GM12873 (cell line): ENCODE measurements around the gene GABARAPL1.

Experiments
- CTCF ChIP-seq: IDR thresholded peaks from 2 replicates; pipeline ENCODE4 v1.5.1; 2012; ENCODE audit warnings: low read depth, mild to moderate bottlenecking, moderate library complexity, low read length, control low read depth; ENCODE audit not compliant: insufficient read depth; ENCODE audit errors: missing control alignments

Gene GABARAPL1

GRCh38 chr12:10212739-10213131, at the start of gene GABARAPL1:
GABARAPL1 (plus strand) TSS chr12:10212877; CDS start chr12:10213130, 253 bp downstream.
- TF ChIP-seq CTCF, result no peak

GRCh38 chr12:10163084-10163483, 49.6 kb upstream of the GABARAPL1 start:
- TF ChIP-seq CTCF, result no peak

GRCh38 chr12:10165421-10165820, 47.3 kb upstream of the GABARAPL1 start:
- TF ChIP-seq CTCF, result no peak

GRCh38 chr12:10167599-10167998, 45.1 kb upstream of the GABARAPL1 start:
- no peak for TF ChIP-seq CTCF

GRCh38 chr12:10169104-10169503, 43.6 kb upstream of the GABARAPL1 start:
- TF ChIP-seq CTCF, result no peak

GRCh38 chr12:10170216-10170615, 42.5 kb upstream of the GABARAPL1 start:
- no peak for TF ChIP-seq CTCF

- no peak for TF ChIP-seq CTCF
Measured at GRCh38 chr12:10171973-10172728, 40.5 kb upstream of the GABARAPL1 start, which contains the start of gene OLR1. OLR1 (minus strand) TSS chr12:10172132; CDS start chr12:10172077, 55 bp downstream.
